H1 (cell line): ENCODE data around the gene APBA2.

Source experiments
- SIN3A ChIP-seq, 2 experiments: IDR thresholded peaks in 1 of 2; conservative IDR thresholded peaks in 1 of 2; 2 replicates each; pipeline ENCODE4 v1.6.1; 2011 to 2012; ENCODE audit warnings: low read length in 2 of 2, improper control_type of control experiment in 1 of 2, low read depth in 1 of 2, mild to moderate bottlenecking in 1 of 2
- YY1 ChIP-seq: IDR thresholded peaks from 2 replicates; pipeline ENCODE4 v1.6.1; 2011; ENCODE audit warnings: low read depth, mild to moderate bottlenecking, low read length

DNA sequence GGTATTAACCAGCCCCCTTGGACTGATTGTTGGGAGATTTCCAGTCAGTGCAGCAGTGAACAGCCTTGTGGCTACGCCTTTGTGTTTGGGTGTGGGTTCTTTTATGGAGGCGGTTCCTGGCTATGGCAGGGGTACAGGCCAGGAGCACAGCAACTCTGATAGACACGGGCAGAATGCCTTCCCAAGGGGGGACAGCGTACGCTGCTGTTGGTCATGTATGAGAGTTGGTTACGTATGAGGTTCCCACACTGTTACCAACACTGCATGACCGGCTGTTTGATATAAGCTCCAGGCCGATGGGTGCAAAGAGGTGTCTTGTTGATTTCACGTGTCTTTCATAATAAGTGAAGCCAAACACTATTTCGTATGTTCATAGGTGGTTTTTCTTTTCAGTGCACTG, 196.0 kb downstream of the APBA2 start:
- TF ChIP-seq SIN3A (conservative IDR thresholded peaks at IDR 0.05 in 1 of 2, IDR thresholded peaks at IDR 0.05 in 1 of 2; ENCODE audit: low read depth in 1 of 2, low read length in 2 of 2): no peak
- no peak for TF ChIP-seq YY1
